Skeletal muscle cell (primary cell): Measurements from ENCODE around the gene B3GNT5.
"Not testable (repeated sequence)": the region's sequence is repeated elsewhere in the genome, so short reads cannot be mapped to it uniquely, and the experiment has no call there.

Source experiments
- DNase-seq: peaks from one replicate; pipeline ENCODE4 v3.0.0-alpha.2; 2010; ENCODE audit warnings: low read depth
- H3K4me3 ChIP-seq: 2 replicates; pipeline ENCODE4 v1.5.1; 2011; ENCODE audit warnings: low read depth, mild to moderate bottlenecking, control low read depth, low read length, moderate library complexity

The B3GNT5 gene

GRCh38 chr3:183227586-183227985 lies 25.5 kb upstream of the B3GNT5 start:
- H3K4me3 ChIP-seq = no peak overlapping the region
- DNase-seq = no peak

GRCh38 chr3:183229178-183229577 lies 23.9 kb upstream of the B3GNT5 start:
- H3K4me3 ChIP-seq = no peak overlapping the region
- no peak for DNase-seq

GRCh38 chr3:183230251-183230650 lies 22.8 kb upstream of the B3GNT5 start:
- DNase-seq, H3K4me3 ChIP-seq: not testable (repeated sequence)

GRCh38 chr3:183230826-183231225 lies 22.2 kb upstream of the B3GNT5 start:
- no peak overlapping the region for H3K4me3 ChIP-seq

GRCh38 chr3:183233966-183234365 lies 19.1 kb upstream of the B3GNT5 start:
- no peak overlapping the region for H3K4me3 ChIP-seq
- no peak for DNase-seq

More at GRCh38 chr3:183230826-183231225, 22.2 kb upstream of the B3GNT5 start:
- DNase-seq = no peak

- DNase-seq = no peak
- no peak overlapping the region for H3K4me3 ChIP-seq
Observed at GRCh38 chr3:183239046-183239445, 14.0 kb upstream of the B3GNT5 start.

- H3K4me3 ChIP-seq = no peak overlapping the region
- no peak for DNase-seq
Observed at GRCh38 chr3:183242431-183242830, 10.6 kb upstream of the B3GNT5 start.

GRCh38 chr3:183244219-183244618 lies 8.8 kb upstream of the B3GNT5 start:
- H3K4me3 ChIP-seq = no peak overlapping the region
- DNase-seq = no peak

GRCh38 chr3:183244981-183245476 lies 8.0 kb upstream of the B3GNT5 start:
- no peak for DNase-seq
- no peak overlapping the region for H3K4me3 ChIP-seq

- DNase-seq = no peak
- no peak overlapping the region for H3K4me3 ChIP-seq
Observed at GRCh38 chr3:183247011-183247589, 6.0 kb upstream of the B3GNT5 start.

- DNase-seq = no peak
- no peak overlapping the region for H3K4me3 ChIP-seq
Observed at GRCh38 chr3:183249006-183249718, 3.9 kb upstream of the B3GNT5 start.

- H3K4me3 ChIP-seq = no peak overlapping the region
- DNase-seq = no peak
Observed at GRCh38 chr3:183252118-183252782, 803 bp upstream of the B3GNT5 start.

GRCh38 chr3:183253528-183254486 lies 754 bp downstream of the B3GNT5 start:
- DNase-seq = no peak
- peak overlapping the region; percentile 79 for H3K4me3 ChIP-seq

GRCh38 chr3:183254487-183255347 lies 1.7 kb downstream of the B3GNT5 start:
- no peak for DNase-seq

GRCh38 chr3:183255348-183255730 lies 2.3 kb downstream of the B3GNT5 start:
- H3K4me3 ChIP-seq = peak overlapping the region; percentile 79
- no peak for DNase-seq

More at GRCh38 chr3:183254487-183255347, 1.7 kb downstream of the B3GNT5 start:
- H3K4me3 ChIP-seq = peak overlapping the region; percentile 79

- DNase-seq = no peak
- H3K4me3 ChIP-seq = no peak overlapping the region
Observed at GRCh38 chr3:183259087-183259486, 6.0 kb downstream of the B3GNT5 start.

- H3K4me3 ChIP-seq = no peak overlapping the region
- no peak for DNase-seq
Observed at GRCh38 chr3:183259621-183260020, 6.6 kb downstream of the B3GNT5 start.

GRCh38 chr3:183260167-183260904 lies 7.3 kb downstream of the B3GNT5 start:
- no peak for DNase-seq

More at GRCh38 chr3:183260167-183260904, 7.3 kb downstream of the B3GNT5 start:
- H3K4me3 ChIP-seq = no peak overlapping the region
